ENCODE data around the gene POLR3GL.

Gene POLR3GL

DNA sequence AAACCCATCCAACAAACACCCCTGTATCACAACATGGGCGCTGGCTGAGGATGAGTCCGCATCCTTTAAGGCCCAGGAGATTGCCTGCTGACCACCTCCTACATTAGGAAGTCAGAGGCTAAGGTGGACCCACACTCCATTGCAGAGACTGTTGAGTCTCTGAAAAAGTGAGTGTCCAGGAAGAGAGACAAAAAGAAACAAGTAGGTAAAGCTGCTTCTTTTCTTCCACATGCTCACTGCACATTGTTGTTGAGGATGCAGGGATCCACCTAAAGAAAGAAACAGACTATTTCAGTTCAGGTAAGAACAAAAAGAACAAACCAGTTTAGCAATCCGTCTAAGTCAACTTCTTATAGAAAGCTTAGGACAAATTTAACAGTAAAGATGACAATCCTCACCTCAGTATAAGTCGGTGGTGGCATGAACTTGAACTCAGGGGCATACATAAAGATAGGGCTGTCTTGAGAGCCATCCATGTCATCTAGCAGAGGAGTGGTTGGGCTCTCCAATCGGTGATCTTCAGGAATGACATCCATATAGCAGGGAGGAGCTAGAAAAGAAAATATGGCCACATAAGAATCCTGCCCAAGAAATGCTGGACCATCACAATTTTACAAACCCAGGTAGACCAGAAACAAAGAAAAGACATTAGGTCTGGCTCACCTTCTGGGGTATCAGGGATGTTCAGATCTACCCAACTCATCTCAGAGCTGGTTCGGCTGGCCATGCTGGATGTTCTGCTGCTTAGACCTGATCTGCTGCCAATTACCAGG lies 29.3 kb downstream of the POLR3GL start:
- no peak for FAIRE-seq

DNA sequence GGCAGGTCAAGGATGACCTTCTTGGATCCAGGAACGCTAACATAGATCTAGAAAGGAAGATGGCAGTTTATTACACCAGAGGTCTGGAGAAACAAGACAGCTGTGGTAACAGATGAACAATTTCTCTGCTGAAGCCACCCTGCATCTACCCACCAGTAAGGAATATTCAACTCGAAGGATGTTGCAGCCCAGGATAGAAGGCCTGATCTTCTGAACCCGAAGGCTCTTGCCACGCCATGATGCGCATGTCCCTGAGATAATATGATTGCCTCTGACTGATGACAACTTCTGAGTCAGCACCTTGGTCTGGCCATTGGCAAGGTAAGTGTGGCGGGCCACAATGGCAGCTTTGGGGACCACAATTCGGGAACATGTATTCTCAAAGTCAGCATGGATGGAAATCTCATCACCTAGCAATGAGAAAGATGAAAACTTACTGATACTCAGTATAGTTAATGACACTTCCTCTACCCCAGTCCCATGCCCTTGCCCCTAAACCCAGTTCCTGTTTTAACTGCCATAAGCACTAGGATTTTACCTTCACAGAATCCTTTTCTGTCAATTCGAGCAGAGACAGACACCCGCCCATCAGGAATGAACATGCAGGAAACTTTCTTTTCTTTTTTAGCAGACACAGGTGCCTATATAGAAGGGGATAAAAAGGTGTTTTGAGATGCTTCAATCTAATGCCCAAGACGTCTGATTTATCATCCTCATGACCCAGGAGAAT lies 30.1 kb downstream of the POLR3GL start:
- no peak for FAIRE-seq

DNA sequence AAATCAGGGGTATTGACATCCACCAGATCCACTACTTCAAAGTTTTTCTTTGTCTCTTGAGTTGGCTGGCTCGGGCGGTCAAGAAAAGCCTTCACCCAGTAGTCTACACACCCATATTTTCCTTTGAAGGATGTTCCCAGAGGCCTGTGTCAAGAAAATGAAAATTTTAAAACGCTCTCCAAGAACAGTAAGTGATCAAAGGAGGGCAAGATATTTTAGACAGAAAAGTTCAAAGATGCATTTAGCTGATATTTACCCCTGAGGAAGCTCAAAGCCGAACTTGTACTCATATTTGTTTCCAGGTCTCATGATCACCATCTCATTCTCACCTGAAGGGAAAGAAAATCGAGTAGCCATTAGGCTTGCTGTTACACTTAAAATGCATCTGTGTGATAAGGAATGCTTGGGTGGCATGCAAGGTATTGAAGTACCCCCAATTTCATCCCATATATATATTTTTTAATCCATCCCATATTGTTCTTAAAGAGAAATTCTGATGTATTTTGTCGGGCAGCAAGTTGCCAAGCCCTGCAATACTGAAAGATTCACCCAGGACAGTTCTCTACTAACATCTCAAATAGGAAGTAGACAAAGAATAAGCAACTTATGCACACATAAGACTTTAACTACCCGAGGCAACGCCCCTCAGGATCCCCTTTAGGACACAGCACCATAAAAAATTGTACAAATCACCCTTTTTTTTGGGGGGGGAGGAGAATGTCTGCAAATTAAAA lies 30.8 kb downstream of the POLR3GL start:
- FAIRE-seq: no peak

DNA sequence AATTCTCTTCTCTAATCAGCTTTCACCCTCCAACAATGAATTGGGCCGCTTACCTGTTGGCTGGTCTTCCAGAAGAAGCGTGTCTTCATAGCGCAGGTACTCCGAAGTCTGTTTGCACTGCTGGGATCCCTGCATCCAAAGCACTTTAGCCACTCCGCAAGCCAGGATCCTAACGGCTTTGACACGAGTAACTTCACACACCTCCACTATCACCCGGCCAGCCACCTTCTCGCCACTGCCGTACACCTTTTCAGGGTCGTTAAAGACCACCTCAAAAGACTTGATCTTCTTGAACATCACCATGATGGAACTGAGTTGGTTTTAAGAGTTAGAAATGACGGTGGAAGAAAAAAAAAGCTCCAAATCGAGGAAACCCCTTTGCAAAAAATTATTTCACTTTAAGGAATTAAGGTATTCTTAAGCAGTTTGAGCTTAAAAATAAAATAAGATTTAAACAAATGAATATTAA lies 31.5 kb downstream of the POLR3GL start:
- no peak for FAIRE-seq

DNA sequence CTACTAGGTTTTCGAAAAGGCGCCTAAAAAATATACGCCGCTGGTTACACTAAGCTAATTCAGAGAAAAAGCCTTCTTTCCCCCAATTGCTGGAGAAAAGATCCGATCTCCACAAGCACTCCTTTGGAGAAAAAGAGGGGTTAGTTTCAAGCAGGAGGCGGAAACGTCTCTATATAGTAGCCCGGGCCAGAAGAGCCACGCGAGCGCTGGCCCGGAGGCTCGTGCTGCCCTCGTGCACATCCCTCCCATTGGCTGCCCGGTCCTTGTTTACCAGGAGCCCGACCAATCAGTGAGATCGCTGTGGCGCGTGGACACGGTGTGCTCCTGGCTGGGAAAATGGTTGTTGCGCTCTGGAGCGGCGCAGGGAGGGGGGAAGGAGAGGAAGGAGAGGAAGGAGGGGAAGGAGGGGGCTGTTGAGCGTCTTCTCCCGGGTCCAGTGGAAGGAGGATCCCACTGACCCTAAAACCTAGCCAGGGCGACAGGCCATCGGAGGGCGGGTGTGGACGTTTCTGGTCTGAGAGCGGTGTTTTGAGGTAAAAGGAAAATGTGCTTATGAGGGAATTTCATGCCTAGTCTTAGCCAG lies 32.0 kb downstream of the POLR3GL start, which contains the start of gene TXNIP:
TXNIP (minus strand) TSS at position 147 of the 583 bp plus-strand sequence. CDS start 313 bp downstream, outside the sequence.
- no peak for FAIRE-seq

DNA sequence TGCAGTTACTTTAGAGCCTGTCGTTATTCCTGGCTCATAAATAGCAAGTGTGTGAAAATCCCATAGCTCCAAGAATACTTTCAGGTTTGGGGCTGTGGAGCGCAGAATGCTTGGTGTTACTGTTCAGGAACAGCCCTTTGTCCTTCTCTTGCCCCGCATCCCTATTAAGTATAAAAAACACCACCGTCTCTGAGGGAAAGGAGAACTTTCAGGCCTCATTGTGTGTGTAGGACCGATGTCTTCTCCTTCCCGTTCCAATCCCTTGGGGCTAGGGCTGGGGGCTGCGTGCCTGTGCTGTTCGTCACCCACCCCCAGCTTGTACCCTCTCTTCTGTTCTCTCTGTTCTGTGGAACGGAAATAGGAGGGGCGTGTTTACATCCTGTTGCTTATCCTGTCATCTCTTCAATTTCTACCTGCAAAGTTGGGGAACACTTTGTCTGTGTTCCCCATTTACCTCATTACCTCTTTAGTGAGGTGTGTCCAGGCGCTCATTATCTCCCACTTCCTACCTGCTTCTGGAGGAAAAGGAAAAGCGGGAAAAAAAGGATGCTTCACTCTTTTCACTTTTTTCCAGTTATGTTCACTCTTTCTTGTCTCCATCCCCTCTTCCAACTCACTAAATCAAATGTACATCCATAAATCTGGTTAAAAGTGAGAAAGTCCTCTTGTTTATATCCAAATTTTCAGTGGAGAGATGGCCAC lies 32.7 kb downstream of the POLR3GL start:
- no peak for FAIRE-seq

DNA sequence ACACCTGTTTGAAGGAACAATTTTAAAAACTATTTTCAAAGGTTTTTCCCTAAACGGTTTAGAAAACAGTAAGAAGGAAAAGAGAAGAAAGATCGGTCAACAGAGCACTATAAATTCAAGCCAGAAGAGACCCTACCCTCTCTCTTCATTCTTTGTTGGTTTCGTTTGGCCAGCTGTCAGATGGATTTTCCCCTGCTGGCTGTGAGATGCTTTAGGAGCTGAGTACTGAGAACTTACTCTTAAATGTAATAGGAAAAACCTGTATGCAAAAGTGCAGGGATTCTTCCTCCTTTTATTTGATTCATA lies 33.2 kb downstream of the POLR3GL start:
- FAIRE-seq: no peak

DNA sequence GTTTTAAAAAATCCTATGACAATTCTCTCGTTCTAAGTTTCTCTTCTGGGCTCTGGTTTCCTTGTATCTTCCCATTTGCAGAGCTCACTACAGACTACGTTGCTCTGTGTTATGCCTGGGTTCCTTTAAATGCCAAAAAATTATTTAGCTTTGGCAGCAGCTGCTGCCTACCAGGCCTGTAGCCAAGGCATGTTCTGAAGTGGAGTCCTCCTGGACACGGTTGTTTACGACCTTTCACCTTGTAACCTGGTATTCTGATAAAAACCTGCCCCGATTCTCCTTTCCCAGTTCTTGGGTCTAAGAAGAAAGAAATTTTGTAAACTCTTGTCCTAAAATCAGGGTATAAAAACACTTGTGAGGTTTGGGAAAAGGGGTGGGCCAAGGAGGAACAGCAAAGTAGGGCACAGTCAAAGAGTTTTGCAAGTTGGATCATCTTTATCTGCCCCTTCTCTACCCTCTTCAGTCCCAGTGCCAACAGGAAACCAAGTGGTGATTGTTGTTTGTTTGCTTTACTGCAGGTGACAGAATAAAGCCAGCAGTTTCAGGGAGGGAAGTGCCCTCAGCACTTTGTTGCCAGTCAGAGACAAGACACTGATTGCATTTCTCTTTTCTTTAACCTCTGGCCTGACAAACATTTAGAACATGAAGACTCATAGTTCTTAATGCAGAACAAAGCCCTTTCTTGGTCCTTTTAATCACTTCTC lies 35.0 kb downstream of the POLR3GL start:
- FAIRE-seq: no peak

DNA sequence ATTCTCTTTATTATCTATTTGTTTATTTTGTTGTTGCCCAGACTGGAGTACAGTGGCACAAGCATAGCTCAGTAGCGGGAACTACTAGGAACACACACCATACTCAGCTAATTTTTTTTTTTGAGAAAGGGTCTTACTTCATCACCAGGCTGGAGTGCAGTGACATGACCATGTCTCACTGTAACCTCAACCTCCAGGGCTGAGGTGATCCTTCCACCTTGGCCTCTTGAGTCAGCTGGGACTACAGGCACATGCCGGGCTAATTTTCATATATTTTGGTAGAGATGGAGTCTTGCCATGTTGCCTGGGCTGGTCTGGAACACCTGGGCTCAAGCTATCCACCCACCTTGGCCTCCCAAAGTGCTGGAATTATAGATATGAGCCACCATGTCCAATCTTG lies 37.2 kb downstream of the POLR3GL start:
- no peak for FAIRE-seq

DNA sequence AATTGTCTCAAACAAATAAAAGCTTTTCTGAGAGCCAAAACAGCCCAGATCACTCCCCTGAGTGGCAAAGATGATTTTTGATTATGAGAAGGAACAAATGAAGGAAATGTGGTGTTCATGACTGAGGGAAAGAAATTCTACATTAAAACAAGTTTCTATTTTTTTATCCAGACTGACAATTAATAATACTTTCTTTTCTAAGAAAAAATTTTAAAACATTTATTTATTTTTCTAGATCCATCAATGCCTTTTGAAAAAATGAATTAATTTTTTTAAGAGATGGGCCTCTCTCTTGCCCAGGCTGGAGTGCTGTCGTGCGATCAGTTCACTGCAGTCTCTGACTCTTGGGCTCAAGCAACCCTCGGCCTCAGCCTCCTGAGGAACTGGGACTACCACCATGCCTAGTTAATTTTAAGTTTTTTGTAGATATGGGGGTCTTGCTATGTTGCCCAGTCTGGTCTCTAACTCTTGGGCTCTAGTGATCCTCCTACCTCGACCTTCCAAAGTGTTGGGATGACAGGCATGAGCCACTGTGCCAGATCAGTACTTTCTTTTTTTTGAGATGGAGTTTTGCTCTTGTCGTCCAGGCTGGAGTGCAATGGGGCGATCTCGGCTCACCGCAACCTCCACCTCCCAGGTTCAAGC lies 43.1 kb downstream of the POLR3GL start:
- FAIRE-seq: no peak

DNA sequence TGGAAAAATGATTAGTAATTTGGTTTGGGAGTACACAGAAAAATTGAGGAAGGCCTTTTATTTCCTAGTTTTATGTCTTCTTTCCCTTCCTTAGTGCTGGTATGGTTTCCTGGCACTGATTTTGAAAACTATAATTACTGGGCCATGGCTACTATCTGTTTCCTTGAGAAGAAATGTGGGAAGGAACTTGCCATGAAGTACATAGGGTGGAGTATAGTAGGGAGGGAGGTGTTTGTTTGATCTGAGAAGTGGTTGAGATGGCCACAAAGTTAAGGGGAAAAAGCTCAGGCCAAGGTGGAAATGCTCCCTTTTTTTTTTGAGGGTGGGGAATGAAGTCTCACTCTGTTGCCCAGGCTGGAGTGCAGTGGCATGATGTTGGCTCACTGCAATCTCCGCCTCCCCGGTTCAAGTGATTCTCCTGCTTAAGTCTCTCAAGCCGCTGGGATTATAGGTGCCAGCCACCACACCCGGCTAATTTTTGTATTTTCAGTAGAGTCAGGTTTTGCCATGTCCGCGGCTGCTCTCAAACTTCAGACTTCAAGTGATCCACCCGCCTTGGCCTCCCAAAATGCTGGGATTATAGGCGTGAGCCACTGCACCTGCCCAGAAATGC lies 45.7 kb downstream of the POLR3GL start:
- FAIRE-seq: no peak

DNA sequence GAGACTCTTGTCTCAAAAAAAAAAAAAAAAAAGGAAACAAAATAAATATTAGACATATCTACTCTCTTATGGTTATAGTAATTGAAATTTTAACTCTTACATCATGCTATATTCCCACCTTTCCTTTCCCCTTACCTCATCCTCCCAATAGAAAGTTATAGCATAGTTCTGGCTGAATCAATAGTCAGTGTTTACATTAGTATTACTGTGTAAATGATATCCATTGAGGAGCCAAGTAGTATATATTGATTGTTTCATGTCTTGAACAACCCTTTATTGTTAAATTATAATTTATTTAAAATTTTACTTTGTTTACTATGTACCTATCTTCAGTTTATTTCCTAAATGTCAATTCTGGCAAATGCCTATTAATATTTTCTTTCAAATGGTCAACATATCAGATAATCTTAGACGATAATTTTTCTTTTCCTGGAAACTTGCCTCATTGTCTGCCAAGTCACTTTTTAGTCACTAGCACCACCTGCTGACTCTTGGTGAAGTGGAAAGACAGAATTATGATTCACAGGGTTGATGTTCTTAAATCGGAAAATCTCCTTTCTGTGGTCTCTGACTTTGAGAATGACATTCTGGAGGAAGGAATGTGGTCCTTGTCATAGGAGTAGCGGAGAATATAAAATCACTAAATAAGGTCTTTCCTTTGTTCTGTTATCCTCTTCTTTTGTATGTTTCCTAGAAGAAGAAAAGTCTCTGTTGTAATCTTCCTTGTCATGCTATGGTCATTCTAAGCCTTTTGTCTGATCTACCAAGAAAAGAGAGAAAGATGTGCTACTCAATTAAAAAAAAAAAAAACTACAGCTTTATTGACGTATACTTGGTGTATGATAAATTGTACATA lies 48.4 kb downstream of the POLR3GL start:
- FAIRE-seq: peak; percentile 49

DNA sequence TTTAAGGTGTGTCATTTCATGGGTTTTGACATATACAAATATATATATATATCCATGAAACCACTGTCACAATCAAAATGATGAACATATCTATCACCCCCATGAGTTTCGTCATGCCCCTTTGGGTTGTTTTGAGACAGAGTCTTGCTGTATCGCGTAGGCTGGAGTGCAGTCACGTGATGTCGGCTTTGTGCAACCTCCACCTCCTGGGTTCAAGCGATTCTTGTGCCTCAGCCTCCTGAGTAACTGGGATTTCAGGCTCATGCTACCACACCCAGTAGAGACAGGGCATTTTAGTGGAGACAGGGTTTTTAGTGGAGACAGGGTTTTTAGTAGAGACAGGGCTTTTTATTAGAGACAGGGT lies 49.1 kb downstream of the POLR3GL start:
- FAIRE-seq: no peak

DNA sequence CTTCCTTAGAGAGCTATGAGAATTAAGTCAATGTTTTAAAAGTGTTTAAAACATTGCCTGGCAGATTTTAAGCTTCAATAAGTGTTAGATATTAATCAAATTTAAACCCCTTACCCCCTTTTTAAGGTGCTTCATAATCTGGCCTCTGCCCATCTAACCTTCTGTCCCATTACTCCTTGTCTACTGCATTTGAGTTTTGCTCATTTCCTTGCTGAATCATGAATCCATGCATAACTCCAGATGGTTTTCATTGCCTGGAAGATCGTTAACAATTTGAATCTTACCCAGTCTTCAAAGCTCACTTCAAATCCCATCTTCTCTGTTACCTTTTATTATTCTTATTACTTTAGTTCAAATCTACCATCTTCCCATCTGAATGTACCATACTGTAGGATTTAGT lies 52.4 kb downstream of the POLR3GL start:
- no peak for FAIRE-seq

DNA sequence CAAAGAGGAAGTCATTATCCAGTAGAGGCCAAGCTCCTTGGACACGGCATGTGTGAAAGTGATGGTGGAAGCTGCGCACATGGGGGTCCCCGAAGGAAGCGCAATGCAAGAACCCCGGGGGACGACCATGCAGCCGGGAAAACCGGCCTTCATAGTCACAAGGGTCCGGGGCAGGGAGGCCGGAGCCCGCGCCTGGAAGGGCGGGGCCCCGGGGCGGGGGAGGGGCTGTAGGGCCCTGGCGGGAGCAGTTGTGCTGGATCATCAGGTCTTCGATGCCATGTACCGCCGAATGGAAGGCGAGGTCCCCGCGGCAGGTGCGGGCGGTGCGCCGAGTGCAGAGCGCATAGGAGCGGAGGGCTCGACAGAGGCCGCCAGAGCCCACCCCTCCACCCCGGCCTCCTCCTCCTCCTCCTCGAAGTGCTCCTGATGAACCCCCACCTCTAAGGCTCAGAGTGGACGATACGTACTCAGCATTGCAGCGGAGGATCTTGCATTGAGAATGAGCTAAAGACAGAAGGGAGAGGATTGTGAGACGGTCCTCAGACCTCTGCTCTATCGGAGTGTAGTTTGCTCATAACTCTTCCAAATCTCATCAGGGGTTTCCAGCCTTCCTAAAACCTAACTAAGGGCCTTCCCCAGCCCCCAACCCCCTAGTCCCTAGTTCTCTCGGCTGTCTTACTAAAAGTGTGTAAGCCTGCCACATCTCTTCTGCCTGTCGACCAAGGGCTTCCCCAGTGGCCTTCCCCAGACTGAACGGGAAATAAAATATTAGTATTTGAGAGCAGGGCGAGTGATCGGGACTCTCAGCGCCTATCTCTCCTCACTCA lies 55.0 kb downstream of the POLR3GL start:
- FAIRE-seq: no peak

DNA sequence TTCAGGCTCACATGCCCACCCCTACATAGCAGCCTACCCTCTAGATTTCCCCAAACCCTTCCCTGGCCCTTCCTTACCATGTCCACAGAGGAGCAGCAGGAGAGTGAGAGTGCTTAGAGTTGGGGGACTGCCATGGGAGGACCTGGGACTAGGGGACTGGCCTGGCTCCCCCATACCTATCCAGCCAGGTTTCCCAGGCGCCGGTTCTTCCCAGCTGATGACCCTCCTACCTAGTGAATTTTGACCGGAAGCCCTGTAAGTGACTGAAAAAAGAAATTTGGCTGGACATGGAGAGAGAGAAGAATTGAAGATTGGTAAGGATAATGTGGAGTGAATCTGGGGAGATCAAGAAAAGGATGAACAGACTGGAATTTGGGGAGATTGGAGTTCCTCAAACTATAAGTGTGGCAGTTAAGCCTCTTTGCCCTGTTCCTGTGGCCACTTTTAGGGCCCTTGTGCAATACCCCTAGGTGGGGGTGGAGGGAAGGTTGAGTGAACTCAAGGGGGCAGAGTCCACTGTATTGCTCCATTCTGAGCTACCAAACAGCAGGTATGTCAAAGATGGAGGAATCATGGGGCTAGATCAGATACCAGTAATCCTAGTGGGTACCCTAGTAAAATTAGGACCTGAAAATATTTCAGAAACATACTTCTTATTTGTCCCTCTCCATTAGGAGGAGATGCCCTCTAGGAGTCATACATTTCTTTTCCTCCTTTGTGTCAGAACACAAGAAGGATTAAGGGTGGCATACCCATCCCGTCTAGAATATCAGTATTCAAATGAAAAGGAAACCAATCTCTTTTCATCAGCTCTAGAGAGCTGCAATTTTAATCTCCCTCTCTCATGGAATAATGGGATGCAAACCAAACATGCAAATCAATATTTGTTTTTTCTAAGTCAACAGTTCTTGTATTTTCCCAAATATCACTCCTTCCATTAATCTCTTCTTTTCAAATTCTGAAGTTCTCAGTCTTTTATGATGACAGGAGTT lies 55.9 kb downstream of the POLR3GL start:
- FAIRE-seq: no peak

DNA sequence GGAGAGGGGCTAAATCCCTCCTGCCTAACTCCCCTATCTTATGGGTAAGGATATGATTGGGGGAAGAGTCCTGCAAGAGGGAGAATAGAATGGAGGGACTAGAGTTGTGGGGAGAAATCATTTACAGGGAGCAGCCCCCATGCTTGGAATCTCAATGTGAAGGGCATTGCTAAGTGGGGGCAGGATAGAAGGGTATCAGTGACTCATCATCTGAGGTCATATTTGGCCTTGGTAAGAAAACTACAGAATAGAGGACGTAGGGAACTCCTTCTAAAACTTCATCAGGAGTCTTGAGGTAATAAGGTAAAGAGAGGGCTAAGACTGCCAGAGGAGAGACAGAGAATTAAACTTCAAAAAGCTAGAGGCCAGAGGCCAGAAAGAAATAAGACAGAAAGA lies 56.6 kb downstream of the POLR3GL start:
- no peak for FAIRE-seq
